ENCODE results near the gene CLCC1.
"Not testable (repeated sequence)": the region's sequence is repeated elsewhere in the genome, so short reads cannot be mapped to it uniquely, and the experiment has no call there.

CLCC1 gene, protein sequence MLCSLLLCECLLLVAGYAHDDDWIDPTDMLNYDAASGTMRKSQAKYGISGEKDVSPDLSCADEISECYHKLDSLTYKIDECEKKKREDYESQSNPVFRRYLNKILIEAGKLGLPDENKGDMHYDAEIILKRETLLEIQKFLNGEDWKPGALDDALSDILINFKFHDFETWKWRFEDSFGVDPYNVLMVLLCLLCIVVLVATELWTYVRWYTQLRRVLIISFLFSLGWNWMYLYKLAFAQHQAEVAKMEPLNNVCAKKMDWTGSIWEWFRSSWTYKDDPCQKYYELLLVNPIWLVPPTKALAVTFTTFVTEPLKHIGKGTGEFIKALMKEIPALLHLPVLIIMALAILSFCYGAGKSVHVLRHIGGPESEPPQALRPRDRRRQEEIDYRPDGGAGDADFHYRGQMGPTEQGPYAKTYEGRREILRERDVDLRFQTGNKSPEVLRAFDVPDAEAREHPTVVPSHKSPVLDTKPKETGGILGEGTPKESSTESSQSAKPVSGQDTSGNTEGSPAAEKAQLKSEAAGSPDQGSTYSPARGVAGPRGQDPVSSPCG

DNA sequence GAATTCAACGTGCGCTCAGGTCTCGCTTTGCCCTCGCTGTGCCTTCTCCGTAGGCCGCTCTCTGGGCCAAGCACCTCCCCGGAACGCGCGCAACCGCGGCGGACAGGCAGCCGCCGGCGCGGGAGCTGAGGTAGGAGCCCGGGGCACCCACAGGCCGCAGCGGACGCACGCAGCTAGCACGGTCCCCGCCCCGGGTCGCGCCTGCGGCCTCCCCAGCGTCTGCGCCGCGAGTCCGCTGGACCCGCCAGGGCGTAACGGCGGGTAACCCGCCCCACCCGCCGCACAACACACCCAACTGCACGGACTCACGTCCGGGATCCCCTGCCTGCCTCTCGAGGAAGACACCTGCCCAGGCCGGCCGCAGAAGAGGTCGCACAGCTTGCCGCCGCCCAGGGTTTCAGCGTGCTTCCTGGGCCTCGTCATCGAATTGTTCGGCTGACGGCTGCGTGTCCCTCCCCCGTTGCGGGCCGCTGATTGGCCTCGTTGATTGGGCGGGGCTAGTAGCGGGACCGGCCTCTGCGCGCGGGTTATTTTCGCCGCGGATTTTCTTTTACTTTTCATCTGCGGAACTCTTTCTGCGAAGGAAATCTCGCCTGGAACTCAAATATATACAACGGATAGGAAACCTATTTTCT, at the start of gene CLCC1:
CLCC1 (minus strand) TSS at position 433 of the 635 bp plus-strand sequence. CDS start 13,047 bp downstream, outside the sequence.
- peak; percentile 85 to 90 for DNase-seq (ENCODE audit: low read depth in 2 of 2)

DNA sequence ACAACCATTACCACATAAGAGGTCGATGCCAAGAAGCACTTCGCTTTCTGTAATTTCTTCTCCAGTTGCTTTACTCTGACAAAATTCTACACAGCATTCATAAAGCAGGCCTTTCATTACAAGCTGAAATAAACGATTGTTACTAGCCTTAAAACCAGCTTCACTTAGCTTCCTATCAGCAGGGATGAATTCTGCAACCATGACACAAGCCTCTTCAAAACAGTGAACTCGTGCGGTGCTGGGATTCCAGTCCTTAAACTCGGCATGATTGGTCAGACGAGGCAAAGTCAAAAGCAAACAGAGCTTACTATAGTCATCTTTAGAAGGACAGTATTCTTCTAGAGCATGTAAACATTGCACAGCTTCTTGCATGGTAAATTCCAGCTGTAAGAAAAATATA, 48.1 kb upstream of the CLCC1 start:
- no peak for DNase-seq (ENCODE audit: low read depth in 2 of 2)

DNA sequence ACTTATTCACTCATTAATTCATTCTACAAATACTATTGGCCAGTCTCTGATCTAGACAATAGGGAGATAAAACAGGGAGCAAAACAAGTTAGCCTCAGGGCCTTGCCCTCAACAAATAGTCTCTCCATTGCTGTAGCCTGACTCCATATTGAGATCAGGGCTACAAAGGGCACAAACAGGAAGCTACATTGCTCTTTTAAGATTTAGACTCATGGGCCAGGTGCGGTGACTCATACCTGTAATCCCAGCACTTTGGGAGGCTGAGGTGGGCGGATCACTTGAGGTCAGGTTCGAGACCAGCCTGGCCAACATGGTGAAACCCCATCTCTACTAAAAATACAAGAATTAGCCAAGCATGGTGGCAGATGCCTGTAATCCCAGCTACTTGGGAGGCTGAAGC, 33.3 kb upstream of the CLCC1 start:
- DNase-seq (ENCODE audit: low read depth in 2 of 2): peak in 1 of 2 donors; percentile 4

DNA sequence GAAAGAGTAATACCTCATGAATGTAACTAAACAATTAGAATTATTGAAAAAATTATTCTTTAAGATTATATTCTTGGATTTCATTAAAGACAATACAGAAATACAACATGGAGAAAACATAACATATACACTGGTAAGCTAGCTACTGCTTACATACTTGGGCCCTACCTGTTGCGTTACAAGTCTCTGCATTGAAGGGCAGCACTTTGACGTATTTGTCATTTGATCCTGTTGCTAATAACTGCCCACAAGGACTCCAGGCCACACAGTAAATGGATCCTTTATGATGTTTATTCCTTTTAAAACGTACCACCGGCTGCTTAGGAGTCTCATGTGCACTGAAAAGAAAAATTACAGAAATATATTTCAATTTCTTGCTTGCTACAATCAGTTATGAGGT, 19.8 kb upstream of the CLCC1 start:
- DNase-seq (ENCODE audit: low read depth in 2 of 2): no peak

DNA sequence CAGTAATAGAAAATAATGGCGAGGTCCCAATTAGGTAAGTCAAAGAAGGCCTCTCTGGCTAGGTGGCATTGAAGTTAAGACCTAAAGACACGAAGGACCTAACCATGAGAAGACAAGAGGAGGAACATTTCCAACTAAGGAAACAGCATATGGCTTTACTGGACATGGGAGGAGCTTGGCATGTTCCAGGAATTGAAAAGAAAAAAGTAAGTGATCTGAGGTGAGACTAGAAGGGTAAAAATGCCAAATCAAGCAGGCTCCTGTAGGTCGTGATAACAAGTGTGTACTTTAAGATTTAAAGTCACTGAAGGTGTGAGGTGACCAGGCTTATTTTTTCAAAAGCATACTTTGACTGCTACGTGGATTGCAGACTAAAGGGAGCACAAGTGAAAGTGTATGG, 13.4 kb upstream of the CLCC1 start:
- no peak for DNase-seq (ENCODE audit: low read depth in 2 of 2)

DNA sequence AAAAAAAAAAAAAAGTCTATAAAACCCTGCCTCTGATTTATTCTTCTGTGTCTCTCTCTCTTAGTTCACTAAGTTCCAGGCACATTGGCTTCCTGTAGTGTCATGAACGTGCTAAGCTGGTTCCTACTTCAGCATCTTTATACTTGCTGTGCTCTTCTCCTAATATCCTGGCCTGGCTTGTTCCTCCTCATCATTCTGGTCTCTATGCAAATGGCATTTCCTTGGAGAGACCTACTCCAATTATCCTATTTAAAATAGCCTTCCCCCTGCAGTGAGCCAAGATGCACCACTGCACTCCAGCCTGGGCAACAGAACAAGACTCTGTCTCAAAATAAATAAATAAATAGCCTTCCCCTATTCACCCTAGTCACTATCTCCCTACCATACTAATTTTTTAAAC, 9.7 kb upstream of the CLCC1 start:
- no peak for DNase-seq (ENCODE audit: low read depth in 2 of 2)

DNA sequence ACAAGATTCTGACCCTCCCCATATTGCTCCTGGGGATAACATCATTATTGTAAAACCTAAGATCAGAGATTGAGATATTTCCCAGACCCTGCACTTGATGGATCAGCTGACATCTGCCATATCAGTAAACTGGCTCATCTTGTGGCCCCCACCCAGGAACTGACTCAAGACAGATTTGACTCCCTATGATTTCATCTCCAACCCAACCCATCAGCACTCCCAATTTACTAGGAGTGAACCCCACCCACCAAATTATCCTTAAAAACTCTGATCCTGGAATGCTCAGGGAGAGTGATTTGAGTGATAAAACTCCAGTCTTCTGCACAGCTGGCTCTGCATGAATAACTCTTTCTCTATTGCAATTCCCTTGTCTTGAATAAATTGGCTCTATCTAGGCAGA, 6.1 kb upstream of the CLCC1 start:
- DNase-seq (ENCODE audit: low read depth in 2 of 2): no peak

DNA sequence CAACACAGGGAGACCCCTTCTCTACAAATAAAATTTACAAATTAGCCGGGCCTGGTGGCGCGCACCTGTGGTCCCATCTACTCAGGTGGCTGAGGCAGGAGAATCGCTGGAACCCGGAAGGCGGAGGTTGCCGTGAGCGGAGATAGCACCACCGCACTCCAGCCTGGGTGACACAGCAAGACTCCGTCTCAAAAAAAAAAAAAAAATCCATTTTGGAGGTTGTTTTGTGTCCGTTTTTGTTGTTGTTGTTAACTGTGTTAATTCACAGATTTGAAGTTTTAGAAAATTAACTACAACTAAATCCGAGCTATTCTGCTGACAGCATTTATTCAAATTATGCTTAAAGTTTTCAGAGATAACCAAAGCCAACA, 618 bp downstream of the CLCC1 start:
- DNase-seq (ENCODE audit: low read depth in 2 of 2): no peak

DNA sequence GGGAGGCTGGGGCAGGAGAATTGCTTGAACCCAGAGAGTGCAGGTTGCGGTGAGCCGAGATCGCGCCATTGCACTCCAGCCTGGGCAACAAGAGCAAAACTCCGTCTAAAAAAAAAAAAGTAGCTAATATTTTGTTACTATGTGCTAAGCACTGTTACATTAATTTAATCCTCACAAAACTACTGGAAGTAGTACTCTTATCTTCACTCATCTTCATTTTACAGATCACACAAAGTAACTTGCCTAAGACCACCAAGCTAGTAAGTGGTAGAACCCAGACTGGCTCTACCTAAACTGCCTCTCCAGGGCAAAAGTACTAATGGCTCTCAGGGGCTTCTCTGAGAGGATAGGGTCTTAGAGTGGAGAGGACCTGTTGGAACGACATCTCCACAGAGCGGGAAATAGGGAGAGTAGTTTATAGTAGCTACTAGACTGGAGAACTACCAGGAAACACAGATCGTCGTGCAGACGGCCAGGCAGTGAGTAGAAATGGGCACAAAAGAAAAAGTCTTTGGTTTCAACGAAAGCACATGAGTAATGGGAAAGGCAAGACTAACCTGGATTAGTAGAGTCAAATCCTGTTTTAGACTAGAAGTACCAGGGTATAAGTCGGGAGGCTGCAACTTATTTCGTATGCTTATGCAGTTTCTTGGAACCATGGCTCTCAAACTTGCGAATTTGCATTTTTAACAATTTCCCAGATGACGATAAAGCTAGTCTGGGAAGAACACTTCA, 1.4 kb downstream of the CLCC1 start:
- DNase-seq (ENCODE audit: low read depth in 2 of 2): no peak

DNA sequence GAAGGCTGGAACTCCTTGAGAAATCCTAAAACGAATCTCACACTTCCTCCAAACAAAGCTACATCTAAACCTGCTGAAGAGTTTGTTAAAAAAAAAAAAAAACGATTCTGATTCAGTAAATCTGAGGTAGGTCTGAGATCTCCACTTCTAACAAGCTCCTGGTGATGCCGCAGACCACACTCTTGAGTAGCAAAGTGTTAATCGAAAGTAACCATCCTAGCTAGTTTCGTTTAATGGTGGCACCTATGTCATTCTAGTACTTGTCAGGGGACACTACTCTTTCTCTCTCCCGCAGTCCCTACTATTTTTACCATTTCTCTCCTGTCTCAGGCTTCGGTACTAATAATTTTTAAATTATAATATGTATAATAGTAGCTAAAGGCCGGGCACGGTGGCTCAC, 2.1 kb downstream of the CLCC1 start:
- DNase-seq (ENCODE audit: low read depth in 2 of 2): no peak

DNA sequence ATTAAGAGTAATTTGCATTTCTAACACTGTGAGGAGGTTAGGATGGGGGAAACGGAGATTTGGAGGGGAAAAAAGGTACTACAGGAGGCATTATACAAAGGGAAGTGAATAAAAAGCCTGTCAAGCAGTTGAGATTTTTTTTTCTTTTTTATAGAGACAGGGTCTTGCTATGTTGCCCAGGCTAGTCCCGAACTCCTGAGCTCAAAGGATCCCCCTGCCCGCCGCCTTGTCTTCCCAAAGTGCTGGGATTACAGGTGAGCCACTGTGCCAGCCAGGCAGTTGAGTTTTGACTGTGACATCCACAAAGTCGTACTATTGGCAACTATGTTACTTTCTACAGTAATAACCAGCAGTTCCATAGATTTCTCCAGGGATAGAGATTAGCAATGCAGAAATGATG, 2.6 kb downstream of the CLCC1 start:
- DNase-seq (ENCODE audit: low read depth in 2 of 2): no peak

DNA sequence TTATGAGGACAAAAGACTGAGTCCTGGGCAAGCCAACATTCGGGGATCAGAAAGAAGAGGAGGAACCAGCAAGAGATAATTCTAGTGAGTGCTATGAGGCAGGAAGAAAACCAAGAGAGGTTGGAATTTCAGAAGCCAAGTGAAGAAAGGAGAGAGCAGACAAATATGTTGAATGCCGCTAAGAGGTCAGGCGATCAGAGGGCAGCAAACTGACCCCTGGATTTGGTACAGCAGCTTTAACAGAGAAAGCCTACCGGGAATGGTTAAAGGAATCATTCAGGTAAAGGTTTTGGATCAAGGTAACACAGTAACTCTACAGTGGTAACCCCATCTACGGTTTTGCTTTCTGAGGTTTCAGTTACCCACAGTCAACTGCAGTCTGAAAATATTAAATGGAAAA, 5.4 kb downstream of the CLCC1 start:
- DNase-seq (ENCODE audit: low read depth in 2 of 2): no peak

DNA sequence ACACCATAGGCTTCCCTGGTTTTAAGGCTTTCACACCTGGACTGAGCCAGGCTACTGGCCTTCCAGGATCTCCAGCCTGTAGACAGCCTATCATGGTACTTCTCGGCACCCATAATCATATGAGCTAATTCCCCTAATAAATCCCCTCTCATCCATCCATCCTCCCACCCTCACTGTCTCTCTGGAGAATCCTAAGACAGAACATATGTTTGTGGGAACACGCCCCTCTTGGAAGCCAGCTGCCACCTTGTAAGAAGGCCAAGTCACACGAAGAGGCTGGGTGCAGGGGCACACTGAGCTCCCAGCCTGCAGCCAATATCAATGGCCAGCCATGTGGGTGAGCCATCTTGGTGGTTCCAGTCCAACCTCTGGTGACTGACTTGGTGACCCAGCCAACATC, 7.4 kb downstream of the CLCC1 start:
- no peak for DNase-seq (ENCODE audit: low read depth in 2 of 2)

DNA sequence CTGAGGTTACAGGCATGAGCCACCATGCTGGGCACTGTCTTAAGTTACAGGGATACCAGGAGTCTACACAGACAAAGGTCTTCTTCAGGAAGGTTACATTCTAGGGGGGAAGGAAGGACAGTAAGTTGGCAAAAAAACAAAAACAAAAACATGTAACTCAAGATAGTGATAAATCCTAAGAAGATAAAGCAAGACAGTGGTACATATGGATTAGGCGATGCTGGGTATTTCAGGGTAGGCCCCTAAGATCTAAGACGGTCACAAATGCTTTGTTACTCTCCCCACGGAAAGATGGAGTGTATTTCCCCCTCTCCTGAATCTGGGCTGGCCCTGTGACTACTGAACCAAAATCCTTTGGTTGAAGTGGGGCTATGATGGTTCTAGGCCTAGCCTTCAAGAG, 8.2 kb downstream of the CLCC1 start:
- DNase-seq (ENCODE audit: low read depth in 2 of 2): no peak

DNA sequence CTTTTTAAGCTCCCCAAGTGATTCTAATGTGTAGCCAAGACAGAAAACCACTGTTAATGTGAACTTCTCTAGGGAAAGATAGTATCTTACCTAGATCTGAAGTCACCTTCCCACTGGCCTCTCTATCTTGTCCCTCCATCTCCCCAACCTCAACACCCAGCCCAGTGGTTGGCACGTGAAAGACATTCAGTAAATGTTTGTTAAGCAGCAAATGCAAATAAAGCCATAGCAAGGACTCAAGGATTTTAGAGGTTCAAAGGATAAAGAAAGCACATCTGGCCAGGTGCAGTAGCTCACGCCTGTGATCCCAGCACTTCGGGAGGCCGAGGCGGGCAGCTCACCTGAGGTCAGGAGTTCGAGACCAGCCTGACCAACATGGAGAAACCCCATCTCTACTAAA, 9.8 kb downstream of the CLCC1 start:
- DNase-seq (ENCODE audit: low read depth in 2 of 2): no peak

DNA sequence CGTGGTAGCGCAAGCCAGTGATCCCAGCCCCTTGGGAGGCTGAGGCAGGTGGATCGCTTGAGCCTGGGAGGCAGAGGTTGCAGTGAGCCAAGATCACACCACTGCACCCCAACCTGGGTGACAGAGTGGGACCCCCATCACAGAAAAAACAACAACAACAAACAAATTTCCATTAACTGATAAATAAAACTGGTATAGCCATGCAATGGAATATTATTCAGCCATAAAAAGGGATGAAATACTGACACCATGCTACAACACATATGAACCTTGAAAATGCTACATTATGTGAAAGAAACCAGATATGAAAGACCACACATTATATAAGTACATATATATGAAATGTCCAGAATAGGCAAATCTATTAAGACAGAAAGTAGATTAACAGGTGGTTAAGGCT, 12.0 kb downstream of the CLCC1 start:
- no peak for DNase-seq (ENCODE audit: low read depth in 2 of 2)

DNA sequence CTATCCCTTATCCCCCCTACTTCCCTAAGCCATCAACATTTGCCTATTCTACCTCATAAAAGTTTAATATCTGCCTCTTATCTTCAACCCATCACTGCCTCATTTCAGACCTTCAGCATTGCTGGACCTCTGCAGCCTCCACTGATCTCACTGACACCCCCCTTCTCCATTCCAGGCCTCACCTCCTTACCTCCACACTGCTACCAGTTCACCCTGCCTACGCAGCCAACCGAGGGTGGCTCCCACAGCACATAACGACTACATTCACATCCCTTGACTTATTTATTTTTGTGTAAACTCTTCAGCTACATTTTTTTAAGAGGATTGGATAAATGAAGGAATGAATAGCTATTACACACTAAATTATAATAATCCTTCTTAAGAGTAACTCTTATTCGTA, 14.2 kb downstream of the CLCC1 start:
- no peak for DNase-seq (ENCODE audit: low read depth in 2 of 2)

DNA sequence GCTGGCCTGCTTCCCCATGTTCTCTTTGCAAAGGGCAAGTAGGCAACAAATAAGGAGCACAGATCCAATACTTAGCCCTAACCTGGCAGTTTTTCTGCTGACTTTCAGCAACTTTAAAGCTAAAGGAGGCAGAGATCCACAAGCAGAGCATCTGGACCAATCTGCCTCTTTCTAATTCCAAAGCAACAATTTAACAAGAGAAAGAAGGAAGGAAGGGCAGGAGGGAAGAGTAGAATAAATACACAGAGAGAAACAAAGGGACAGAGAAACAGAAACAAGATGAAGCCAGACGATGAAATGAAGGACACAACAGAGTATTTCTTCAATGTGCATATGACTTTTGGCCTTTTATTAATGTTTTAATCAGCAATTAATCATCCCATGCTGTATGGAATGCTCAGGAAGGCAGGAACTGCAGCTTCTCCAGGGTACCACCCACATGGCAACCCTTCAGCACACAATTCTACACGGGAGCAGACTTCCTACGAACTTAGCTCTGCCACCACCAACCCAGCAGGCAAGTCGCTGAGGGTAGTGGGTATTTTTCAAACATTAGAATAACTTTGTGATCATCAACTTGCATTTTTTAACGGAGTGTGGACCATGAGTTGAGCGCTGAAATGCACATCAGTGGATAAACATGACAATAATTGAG, 15.3 kb downstream of the CLCC1 start:
- DNase-seq (ENCODE audit: low read depth in 2 of 2): no peak

DNA sequence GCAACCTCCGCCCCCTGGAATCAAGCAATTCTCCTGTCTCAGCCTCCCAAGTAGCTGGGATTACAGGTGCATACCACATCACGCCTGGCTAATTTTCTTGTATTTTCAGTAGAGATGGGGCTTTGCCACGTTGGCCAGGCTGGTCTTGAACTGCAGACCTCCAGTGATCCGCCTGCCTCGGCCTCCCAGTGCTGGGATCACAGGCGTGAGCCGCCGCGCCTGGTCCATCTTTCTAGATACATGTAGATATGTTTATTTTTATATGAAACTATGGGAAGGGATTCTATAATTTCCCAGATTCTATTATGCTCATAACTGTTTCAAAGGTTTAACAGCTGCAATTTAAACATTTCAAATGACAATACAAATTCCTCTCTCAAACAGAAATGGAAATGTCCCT, 27.1 kb downstream of the CLCC1 start:
- DNase-seq (ENCODE audit: low read depth in 2 of 2): no peak

DNA sequence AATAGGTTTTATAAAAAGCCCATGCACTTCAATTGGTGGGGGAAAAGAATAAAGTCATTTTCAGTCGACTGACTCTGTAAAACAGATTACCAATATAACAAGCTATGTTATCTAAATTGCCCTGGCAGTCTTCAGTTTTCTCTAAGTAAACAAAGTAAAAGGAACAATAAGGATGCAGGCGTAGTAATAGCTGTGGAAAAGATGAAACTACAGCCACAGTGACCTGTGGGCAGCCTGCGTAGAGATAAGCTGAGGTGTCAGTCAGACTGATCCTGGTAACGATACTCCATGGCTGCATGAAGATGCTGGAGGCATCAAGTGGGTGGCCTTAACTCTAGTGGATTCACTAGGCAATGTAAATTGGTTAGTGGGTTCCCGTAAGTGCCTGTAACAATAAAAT, 29.3 kb downstream of the CLCC1 start:
- no peak for DNase-seq (ENCODE audit: low read depth in 2 of 2)

DNA sequence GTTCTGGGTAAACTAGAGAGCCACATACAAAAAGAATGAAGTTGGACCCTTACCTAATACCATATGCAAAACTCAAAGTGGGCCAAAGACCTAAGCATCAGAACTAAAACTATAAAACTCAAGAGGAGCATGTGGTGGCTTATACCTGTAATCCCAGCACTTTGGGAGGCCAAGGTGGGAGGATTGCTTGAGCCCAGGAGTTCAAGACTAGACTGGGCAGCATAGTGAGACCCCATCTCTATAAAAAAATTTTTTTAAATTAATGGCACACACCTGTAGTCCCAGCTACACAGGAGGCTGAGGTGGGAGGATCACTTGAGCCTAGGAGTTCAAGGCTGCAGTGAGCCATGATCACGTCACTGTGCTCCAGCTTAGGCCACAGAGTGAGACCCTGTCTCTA, 35.7 kb downstream of the CLCC1 start:
- not testable (repeated sequence) for DNase-seq (ENCODE audit: low read depth in 2 of 2)

DNA sequence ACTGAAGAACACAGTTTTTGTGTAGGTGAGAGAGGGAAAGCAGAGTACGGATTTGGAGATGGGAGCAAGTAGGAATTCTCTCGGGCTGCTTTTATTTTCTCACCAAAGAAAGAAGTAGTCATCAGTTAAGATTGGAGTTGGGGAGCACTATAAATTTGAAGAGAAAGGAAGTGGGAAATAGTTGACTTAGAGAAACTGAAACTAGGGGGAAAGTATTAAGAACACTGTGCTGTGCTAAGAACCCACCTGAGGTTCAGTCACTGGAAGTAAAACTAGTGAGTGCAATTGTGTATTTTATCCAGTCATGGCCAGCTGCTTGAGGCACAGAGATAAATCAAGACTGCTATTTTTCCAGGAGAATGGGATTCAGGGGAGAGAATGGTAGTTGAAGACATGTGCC, 37.4 kb downstream of the CLCC1 start:
- DNase-seq (ENCODE audit: low read depth in 2 of 2): no peak
